Fibroblast of pulmonary artery (primary cell): ENCODE measurements around the gene GTF2IRD1.
"Not testable (repeated sequence)": the region's sequence is repeated elsewhere in the genome, so short reads cannot be mapped to it uniquely, and the experiment has no call there.

Experiments used
- DNase-seq: peaks from one replicate; pipeline ENCODE4 v3.0.0-alpha.2; 2010; ENCODE audit warnings: low read depth
- H3K4me3 ChIP-seq: replicated peaks from 2 replicates; pipeline ENCODE4 v1.5.1; 2011; ENCODE audit warnings: low read depth, mild to moderate bottlenecking, control low read depth, low read length, moderate library complexity
- TF ChIP-seq, protein P1 (sequence below): IDR thresholded peaks from 2 replicates; pipeline ENCODE4 v1.5.1; 2011; ENCODE audit warnings: mild to moderate bottlenecking, control low read depth, low read length, inconsistent platforms; ENCODE audit errors: missing control alignments

Gene GTF2IRD1

DNA sequence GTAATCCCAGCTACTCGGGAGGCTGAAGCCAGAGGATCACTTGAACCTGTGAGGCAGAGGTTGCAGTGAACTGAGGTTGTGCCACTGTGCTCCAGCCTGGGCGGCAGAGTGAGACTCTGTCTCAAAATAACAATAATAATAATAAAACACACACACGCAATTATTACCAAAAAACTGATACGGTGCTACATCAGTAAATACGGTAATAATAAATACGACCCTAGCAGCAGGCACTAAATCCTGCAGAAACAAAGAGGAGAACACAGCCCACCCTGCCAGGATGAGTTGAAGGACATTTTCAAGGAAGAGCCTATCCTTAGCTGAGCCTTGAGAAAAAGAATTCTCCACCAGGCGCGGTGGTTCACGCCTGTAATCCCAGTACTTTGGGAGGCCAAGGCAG lies 169.4 kb downstream of the GTF2IRD1 start:
- TF ChIP-seq, protein P1, sequence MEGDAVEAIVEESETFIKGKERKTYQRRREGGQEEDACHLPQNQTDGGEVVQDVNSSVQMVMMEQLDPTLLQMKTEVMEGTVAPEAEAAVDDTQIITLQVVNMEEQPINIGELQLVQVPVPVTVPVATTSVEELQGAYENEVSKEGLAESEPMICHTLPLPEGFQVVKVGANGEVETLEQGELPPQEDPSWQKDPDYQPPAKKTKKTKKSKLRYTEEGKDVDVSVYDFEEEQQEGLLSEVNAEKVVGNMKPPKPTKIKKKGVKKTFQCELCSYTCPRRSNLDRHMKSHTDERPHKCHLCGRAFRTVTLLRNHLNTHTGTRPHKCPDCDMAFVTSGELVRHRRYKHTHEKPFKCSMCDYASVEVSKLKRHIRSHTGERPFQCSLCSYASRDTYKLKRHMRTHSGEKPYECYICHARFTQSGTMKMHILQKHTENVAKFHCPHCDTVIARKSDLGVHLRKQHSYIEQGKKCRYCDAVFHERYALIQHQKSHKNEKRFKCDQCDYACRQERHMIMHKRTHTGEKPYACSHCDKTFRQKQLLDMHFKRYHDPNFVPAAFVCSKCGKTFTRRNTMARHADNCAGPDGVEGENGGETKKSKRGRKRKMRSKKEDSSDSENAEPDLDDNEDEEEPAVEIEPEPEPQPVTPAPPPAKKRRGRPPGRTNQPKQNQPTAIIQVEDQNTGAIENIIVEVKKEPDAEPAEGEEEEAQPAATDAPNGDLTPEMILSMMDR: no peak
- DNase-seq: no peak
- no peak overlapping the region for H3K4me3 ChIP-seq

DNA sequence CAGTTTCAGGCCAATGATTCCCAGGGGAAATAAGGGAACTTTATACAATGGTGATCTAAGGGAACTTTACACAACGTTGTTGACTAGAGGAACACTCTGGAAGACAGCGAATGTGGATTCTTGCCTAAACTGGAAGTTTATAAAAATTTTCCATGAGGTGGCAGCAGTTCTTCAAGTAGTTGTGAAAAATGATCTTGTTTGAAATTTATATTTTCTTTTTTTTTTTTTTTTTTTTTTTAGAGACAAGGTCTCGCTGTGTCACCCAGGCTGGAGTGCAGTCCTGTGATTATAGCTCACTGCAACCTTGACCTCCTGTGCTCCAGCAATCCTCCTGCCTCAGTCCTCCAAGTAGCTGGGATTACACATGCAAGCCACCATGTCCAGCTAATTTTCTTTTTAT lies 171.7 kb downstream of the GTF2IRD1 start:
- TF ChIP-seq, protein P1: peak; percentile 31
- peak; percentile 78 for DNase-seq
- no peak overlapping the region for H3K4me3 ChIP-seq

DNA sequence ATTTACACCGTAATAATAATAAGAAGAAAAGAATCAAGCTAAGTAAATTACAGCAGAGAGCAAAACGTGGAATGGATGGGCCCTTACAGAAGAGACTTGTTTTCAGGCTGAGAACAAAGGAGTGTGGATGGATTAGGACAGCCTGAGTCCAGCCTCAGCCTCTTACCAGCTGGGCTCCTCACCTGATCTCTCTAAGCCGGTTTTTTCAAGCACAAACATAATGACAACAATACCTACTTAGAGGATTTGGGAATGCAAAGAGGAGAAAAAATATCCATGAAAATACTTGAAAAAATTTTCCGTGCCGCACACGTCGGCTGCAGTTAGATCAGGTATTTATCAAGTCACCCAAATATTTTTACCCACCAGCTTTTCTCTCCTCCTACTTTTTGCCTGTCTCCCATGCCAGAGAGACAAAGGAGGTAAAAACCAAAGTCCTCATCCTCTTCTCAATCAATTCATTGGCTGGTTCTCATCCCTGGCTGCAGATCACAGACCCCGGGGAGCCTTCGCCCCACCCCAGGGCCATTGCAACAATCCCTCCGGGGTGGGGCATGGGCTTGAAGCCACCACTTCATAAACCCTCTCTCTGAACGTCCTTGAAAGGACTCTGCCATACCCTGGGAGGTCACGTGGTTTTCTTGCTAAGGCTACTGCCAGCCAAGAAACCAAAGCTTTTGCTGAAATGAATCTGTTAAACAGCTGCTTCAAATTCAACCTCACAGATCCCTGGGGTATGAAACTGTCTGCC lies 174.1 kb downstream of the GTF2IRD1 start:
- TF ChIP-seq, protein P1: no peak
- no peak overlapping the region for H3K4me3 ChIP-seq
- peak; percentile 41 for DNase-seq

DNA sequence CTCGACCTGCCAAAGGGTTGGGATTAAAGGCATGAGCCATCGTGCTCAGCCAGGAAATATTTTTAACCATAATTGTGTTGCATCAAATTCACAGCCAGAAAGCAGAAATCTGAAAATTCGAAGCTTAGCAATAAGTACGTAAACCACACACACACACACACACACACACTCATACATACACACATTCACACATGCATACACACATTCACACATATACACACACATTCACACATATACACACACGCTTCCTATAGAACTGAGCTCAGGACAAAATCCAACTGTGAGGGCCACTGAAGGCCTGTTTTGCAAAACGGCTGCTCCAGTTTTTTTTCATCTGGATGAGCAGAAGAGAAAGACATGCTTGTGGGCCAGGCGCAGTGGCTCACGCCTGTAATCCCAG lies 178.8 kb downstream of the GTF2IRD1 start:
- TF ChIP-seq, protein P1: no peak
- no peak overlapping the region for H3K4me3 ChIP-seq
- DNase-seq: no peak

DNA sequence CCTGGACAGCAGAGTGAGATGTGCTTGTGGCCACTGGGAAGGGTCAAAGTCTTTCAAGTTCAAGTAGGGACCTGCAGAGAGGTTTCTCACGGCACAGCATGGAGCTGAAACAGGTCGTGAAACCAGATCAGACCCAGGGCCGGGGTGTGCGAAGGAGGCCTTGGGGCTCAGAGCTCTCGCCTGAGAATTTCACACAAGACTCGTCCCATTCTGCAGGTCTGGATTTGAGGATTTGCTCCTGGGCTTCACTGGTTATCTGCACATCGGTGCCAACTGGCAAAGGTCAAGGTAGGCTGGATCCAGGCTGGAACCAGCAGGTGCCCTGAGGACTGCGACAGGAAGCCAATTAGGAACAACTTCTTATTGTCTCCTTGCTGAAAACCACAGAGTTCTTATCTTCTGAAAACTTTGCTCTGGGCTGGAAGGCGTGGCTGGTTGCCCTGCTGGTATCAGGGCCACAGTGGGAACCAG lies 179.8 kb downstream of the GTF2IRD1 start:
- DNase-seq: no peak
- TF ChIP-seq, protein P1: no peak
- H3K4me3 ChIP-seq: no peak overlapping the region

DNA sequence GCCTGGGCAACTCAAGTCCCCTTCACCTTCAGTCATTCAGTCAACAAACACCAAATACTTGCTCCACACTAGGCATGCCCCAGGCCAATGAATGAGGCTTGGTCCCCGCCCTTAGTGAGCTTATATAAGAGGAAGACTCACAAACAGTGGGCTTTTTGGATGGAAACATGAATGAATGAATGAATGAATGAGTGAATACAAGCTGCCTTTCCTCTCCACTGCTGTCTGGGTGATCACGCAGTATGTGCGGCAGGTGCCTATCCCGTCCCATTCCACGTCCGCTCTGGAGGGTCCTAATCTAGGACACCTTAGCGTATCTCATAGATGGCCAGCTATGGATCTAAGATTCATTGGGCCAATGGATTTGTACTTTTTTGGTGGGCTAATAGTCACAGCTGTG lies 184.0 kb downstream of the GTF2IRD1 start:
- TF ChIP-seq, protein P1: no peak
- H3K4me3 ChIP-seq: no peak overlapping the region
- no peak for DNase-seq

DNA sequence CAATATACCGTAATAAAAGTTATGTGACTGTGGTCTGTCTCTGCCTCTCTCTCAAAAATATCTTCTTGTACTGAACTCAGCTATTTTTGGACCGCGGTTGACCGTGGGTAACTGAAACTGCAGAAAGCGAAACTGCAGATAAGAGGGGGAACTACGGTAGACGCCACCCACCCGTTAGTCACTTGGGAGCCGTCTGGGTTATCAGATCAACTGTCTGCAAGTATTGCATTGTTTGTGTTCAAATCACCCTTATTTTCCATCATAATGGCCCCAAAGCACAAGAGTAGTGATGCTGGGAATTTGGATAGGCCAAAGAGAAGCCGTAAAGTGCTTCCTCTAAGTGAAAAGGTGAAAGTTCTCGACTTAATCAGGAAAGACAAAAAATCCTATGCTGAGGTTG lies 196.3 kb downstream of the GTF2IRD1 start:
- peak; percentile 60 for DNase-seq
- H3K4me3 ChIP-seq: peak overlapping the region; percentile 43

DNA sequence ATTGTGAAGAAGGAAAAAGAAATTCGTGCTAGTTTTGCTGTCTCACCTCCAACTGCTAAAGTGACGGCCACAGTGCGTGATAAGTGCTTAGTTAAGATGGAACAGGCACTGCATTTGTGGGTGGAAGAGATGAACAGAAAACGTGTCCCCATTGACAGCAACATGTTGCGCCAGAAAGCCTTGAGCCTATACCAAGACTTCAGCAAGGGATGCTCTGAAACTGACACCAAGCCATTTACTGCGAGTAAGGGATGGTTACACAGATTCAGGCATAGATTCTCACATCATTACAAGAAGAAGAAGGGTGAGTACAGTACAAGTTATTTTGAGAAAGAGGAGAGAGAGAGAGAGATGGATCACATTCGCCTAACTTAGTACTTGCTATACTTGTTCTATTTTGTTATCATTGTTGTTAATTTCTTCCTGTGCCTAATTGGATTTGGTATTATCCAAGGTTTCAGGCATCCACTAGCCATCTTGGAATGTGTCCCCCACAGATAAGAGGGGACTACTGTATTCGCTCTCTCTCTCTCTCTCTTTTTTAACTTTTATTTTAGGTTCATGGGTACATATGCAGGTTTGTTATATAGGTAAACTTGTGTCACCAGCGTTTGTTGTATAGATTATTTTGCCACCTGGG lies 196.9 kb downstream of the GTF2IRD1 start:
- not testable (repeated sequence) for DNase-seq, H3K4me3 ChIP-seq

DNA sequence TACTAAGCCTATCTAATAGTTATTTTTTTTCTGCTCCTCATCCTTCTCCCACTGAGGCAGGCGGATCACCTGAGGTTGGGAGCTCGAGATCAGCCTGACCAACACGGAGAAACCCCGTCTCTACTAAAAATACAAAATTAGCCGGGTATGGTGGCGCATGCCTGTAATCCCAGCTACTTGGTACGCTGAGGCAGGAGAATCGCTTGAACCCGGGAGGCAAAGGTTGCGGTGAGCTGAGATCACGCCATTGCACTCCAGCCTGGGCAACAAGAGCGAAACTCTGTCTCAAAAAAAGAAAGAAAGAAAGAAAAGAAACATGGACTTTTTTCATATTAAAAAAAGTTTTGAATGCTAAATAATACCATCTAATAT lies 197.4 kb downstream of the GTF2IRD1 start:
- DNase-seq: not testable (repeated sequence)

More for the DNA sequence above, 197.4 kb downstream of the GTF2IRD1 start:
- H3K4me3 ChIP-seq: not testable (repeated sequence)
